Duodenal mucosa (tissue), 2 donors: Measurements from ENCODE around the gene KRT86.

Experiments
- H3K27ac ChIP-seq: one replicate; pipeline ENCODE4 v1.7.0; 2013; ENCODE audit warnings: low read depth, low read length
- H3K27me3 ChIP-seq, 2 donors: one replicate each; pipeline ENCODE4 v1.7.0; 2013; ENCODE audit warnings: low read length in 2 of 2, control low read depth in 1 of 2; ENCODE audit not compliant: insufficient read depth in 2 of 2, control insufficient read depth in 1 of 2
- H3K36me3 ChIP-seq, 2 donors: one replicate each; pipeline ENCODE4 v1.7.0; 2013; ENCODE audit warnings: low read length in 2 of 2, control low read depth in 1 of 2; ENCODE audit not compliant: insufficient read depth in 2 of 2, control insufficient read depth in 1 of 2
- H3K4me1 ChIP-seq, 2 donors: one replicate each; pipeline ENCODE4 v1.7.0; 2013; ENCODE audit warnings: low read length in 2 of 2, control low read depth in 1 of 2; ENCODE audit not compliant: insufficient read depth in 2 of 2, control insufficient read depth in 1 of 2
- H3K4me3 ChIP-seq, 2 donors: one replicate each; pipeline ENCODE4 v1.7.0; 2013; ENCODE audit warnings: low read length in 2 of 2, low read depth in 1 of 2
- H3K9ac ChIP-seq, 2 donors: one replicate each; pipeline ENCODE4 v1.7.0; 2013; ENCODE audit warnings: low read length in 2 of 2, low read depth in 1 of 2
- H3K9me3 ChIP-seq, 2 donors: one replicate each; pipeline ENCODE4 v1.7.0; 2013; ENCODE audit warnings: low read length in 2 of 2, control low read depth in 1 of 2; ENCODE audit not compliant: control insufficient read depth in 1 of 2

Gene KRT86

DNA sequence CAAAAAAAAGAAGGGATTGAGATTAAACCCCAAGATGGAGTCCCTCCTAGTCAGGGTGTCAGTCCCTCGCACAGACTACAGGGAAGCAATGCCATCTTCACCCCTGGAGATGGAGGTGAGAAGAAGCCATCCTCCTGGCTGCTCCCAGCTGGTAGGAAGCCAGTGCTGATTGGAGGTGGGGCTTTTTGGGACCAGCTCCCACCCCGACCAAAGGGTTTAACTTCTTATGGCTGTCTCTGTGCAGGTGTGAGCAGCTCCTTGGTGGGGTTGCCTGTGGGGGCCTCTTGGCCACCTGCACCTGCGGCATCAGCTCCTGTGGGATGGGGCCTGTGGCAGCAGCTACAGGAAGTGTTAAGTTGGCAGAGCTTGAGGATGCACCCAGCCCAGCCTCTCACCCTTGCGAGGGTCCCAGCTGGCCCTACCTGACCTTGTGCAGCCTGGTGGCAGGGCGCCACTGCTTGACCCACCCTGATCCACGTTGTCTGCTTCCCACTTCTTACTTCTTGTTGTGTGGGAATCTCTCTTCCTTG is 3.8 kb upstream of the KRT86 start:
- H3K9ac ChIP-seq = no peak overlapping the region
- H3K4me1 ChIP-seq = no peaks in the 10 kb centered on the region
- no peaks in the 10 kb centered on the region for H3K27me3 ChIP-seq
- H3K4me3 ChIP-seq = no peak overlapping the region
- H3K9me3 ChIP-seq = no peaks in the 10 kb centered on the region
- no peak overlapping the region for H3K27ac ChIP-seq
- no peaks in the 10 kb centered on the region for H3K36me3 ChIP-seq

DNA sequence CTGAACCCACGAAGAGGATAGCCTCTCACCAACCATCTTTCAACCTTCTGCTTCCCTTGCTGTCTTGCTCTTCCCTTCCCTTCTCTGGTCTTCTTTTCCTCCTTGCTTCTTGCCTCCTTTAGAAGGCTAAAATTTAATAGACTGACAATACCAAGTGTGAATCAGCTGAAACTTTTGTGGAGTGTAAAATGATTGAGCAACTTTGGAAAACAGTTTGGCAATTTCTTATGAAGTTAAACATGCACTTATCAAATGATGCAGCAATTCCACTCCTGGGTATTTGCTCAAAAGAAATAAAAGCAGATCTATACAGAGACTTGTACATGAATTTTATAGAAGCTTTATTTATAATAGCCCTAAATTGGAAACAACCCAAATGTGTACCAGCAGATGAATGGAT is 3.3 kb upstream of the KRT86 start:
- no peak overlapping the region for H3K27ac ChIP-seq
- H3K4me1 ChIP-seq = no peaks in the 10 kb centered on the region
- H3K27me3 ChIP-seq = no peaks in the 10 kb centered on the region
- no peak overlapping the region for H3K4me3 ChIP-seq
- no peaks in the 10 kb centered on the region for H3K9me3 ChIP-seq
- H3K9ac ChIP-seq = no peak overlapping the region
- no peaks in the 10 kb centered on the region for H3K36me3 ChIP-seq

DNA sequence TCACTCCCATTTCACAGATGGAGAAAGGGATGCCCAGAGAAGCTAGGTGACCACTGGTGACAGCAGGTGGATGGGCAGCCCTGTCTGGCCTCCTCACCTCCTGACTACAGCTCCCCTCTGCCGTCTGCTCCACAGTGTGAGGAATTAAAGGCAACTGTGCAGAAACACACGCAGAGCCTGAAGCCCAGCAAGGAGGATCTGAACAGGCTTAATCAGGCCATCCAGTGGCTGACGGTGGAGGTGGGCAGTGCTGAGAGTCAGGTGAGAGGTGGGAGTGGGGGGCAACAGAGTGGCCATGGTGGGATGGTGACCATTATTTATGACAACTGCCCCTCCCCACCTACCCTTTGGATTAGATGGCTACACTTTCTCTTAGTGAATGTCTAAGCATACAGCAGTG is 1.2 kb downstream of the KRT86 start:
- H3K27me3 ChIP-seq = peaks cover 0 to 6% of the 10 kb centered on the region in 2 donors
- H3K4me1 ChIP-seq = peaks cover 11 to 20% of the 10 kb centered on the region in 2 donors
- H3K27ac ChIP-seq = no peak overlapping the region
- H3K4me3 ChIP-seq = no peak overlapping the region
- H3K9ac ChIP-seq = no peak overlapping the region
- no peaks in the 10 kb centered on the region for H3K9me3 ChIP-seq
- no peaks in the 10 kb centered on the region for H3K36me3 ChIP-seq

DNA sequence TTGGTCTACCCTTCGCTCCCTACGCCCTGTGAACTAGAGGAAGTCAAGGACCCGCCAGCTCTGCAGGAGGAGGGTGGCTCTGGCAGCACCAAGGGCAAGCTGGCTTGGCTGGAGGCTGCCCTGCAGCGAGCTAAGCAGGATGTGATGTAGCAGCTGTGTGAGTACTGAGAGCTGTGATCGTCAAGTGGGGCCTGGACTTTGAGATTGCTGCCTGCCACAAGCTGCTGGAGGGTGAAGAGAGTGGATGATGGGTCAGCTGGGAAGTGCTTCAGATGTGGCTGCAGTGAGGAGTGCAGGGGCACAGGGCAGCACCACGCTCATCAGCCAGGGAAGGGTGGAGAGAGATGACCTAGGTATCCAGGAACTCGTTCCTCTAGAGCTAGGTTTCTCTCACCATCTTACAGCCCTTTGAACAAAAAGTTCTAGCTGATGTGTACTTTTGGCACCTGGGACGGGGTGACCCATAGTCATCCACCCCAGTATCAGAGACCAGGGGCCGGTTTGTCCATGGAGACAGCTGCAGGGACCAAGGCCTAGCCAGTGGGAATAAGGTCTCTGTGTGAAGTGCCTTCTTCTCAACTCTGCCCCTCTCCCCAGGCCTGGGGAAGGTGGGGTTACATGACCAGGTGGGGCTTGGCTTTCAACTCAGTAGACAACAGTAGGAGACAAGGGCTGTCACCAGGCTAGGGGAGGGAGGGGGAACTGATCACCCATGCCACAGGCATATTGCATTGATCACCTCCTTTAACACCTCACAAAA is 3.2 kb downstream of the KRT86 start:
- Histone ChIP-seq H3K4me3 (no peak overlapping the region), H3K27ac (no peak overlapping the region), H3K4me1 (peaks cover 11 to 23% of the 10 kb centered on the region in 2 donors), H3K9me3 (no peaks in the 10 kb centered on the region), H3K36me3 (no peaks in the 10 kb centered on the region), H3K9ac (no peak overlapping the region), H3K27me3 (peaks cover 0 to 6% of the 10 kb centered on the region in 2 donors)

DNA sequence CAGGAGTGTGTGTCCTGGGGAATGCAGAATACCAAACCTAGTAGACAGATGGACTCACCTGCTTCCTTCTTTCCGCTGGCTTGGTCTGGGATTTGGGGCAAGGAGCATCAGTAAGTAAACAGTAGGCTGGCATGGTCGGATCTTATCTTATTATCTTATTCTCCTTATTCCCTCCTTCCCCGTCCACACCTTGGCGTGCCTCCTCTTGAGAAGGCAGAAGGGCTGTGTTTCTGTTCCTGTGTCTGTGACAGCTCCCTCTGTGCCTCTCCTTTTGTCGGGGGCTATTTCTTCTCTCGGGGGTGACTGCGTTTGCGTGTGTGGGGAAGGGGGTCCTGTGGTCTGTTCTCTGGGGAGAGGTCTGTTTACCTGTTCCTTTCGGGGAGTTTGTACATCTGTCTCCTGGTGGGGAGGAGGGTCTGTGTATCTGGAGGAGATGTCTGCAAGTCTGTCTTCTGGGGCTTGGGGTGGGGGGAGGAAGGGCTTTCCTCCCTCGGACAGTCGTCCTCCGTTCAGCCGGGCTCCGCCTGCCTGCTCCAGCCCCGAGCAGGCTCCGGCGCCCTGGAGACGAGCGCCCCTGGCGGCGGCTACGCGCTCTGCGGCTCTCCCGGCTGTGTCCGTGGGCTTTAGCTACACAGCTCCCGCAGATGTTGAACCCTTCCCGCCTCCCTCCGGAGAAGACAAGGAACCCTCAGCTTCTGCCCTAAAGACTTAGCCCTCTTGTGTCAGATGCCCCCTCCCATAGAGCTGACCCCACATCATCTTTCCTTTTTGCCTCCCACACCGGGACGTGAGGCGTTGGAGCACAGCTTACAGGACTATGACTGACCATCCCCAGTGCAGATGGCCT is 4.4 kb downstream of the KRT86 start:
- H3K4me1 ChIP-seq = peaks cover 11 to 23% of the 10 kb centered on the region in 2 donors
- peak overlapping the region in 1 of 2 donors; percentile 37 for H3K9ac ChIP-seq
- no peaks in the 10 kb centered on the region for H3K9me3 ChIP-seq
- no peak overlapping the region for H3K4me3 ChIP-seq
- no peaks in the 10 kb centered on the region for H3K36me3 ChIP-seq
- H3K27me3 ChIP-seq = peaks cover 0 to 6% of the 10 kb centered on the region in 2 donors
- H3K27ac ChIP-seq = no peak overlapping the region

DNA sequence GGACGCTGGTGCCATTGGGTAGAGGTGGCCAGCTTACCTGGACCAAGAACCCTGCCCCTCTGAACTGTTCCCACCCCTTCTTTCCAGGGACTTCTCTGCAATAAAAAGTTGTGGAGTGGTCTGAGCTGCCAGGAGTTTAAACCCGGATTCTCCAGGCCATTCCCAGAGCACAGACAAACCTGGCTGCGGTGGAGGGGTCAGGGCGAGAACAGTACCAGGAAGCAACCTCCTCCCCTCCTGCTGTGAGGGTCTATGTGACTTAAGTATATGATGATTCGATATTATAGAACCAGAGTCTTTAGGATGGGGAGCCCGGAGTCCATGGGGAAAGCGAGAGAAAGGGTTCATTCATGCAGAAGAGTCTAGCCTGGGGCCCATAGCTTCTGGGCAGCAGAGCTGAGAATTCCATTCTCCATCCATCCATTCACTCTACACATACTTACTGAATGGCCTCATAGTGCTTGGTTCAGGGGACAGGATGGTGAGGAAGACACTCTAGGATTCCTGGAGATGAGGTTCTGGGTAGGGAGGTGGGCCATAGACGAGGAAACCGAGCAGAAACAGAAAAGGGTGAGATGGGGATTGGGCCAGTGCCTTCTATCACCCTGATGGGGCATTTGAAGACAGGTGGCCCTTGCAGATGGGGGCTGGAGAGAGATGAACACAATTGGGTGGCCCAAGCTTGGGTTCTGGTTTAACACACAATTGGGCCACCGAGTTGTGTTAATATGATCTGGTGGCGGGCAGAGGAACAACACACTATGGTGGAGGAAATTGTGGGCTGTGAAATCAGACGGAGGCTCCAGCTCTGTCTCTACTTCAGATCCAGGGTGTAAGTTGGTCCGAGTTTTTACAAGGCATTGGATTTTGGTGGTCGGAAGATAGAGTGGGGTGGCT is 5.2 kb downstream of the KRT86 start:
- H3K27ac ChIP-seq = no peak overlapping the region
- H3K36me3 ChIP-seq = no peaks in the 10 kb centered on the region
- no peaks in the 10 kb centered on the region for H3K9me3 ChIP-seq
- H3K27me3 ChIP-seq = peaks cover 0 to 6% of the 10 kb centered on the region in 2 donors
- H3K9ac ChIP-seq = no peak overlapping the region
- no peak overlapping the region for H3K4me3 ChIP-seq
- H3K4me1 ChIP-seq = peaks cover 11 to 23% of the 10 kb centered on the region in 2 donors

DNA sequence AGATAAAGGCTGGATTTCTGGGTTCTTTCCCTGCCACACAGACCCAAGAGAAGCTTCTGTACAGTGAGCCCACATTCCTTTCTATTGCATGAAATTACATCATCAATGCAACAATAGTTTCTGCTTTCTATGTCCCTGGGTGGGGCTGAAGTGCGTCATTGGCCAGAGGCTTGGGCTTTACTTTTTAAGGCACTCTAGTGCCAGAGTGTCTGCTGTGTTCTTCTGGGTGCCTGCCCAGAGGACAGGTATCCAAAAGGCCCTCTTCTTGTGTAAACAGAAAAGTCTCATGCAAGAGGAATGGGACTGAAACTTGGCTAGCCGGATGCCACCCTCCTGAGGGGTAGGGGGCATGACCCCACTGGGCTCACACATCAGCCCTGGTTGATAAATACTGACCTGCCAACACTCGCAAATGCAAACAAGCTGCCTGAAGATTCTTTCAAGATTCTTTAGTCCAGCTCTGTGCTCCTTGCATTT is 5.9 kb downstream of the KRT86 start:
- Histone ChIP-seq H3K4me1 (peaks cover 11 to 23% of the 10 kb centered on the region in 2 donors), H3K9ac (no peak overlapping the region), H3K27ac (peak overlapping the region; percentile 1)

DNA sequence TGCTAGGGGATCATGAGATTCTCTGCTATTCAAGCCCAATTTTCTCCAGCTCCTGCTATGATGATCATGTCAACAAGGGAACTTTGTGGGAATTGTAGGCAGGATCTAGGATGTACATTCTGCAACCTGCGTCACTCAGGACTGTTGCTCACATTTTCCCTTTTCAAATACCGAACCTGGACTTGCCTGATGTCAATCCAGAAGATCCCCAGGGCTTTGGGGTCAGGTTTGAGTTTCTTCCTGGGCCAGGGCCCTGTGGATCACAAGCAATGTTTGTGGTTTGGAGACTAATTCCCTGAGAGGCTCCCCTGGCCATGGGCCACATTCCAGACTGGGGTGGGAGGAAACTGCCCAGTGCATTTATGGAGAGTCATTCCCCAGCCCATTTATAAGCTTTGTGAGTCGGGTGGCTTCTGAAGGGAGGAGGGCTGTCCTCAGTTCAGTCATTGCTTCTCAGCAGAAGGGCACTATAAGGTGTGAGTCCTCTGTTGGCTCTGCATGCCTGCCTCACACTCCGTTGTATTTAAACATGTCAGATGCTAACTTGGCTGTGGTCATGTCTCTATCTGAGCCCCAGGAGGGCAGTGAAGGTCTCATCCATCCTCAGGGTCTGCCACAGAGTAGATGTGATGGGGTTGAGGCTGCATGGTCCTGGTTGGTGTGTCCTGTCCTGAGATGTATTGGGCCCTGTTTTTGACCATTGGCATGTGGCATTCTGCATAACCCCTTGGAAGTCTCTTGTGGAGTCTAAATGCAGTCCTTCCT is 6.5 kb downstream of the KRT86 start:
- Histone ChIP-seq H3K27ac (no peak overlapping the region), H3K9ac (no peak overlapping the region), H3K27me3 (peaks cover 0 to 6% of the 10 kb centered on the region in 2 donors), H3K4me3 (no peak overlapping the region), H3K36me3 (no peaks in the 10 kb centered on the region), H3K9me3 (no peaks in the 10 kb centered on the region), H3K4me1 (peaks cover 11 to 23% of the 10 kb centered on the region in 2 donors)

More for the DNA sequence above, 5.9 kb downstream of the KRT86 start:
- Histone ChIP-seq H3K27me3 (peaks cover 0 to 6% of the 10 kb centered on the region in 2 donors), H3K36me3 (no peaks in the 10 kb centered on the region), H3K9me3 (no peaks in the 10 kb centered on the region), H3K4me3 (no peak overlapping the region)

DNA sequence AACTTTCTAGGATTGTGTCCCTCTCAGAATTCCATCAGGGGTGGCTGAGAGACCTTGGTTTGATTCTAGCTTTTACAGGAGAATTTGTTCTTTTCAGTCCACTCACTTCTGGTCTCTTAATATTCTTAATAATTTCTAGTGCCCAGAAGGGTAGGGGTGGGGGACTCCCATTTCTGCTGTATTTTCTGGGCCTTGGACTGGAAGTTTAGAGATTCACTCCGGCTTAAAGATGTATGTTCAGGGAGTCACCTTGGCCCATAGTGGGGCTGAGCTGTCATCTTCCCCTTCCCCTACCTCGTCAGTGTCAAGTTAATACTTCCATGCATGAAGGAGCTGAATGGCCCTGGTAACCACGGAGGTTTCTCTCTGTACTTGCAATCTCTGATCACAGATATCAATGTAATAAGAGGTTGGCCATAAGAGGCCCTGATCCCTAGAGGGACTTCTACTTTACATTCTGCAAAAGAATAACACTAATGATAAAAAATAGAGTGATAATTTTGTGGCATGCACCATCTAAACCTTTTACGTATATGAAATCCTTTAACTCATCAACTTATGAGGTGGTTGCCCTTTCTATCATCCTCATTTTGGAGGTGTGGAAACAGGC is 10.2 kb downstream of the KRT86 start:
- Histone ChIP-seq H3K27ac (no peak overlapping the region), H3K36me3 (no peaks in the 10 kb centered on the region), H3K4me3 (no peak overlapping the region)

More for the DNA sequence above, 10.2 kb downstream of the KRT86 start:
- H3K9me3 ChIP-seq = no peaks in the 10 kb centered on the region
- peaks cover 0 to 9% of the 10 kb centered on the region in 2 donors for H3K4me1 ChIP-seq
- H3K27me3 ChIP-seq = no peaks in the 10 kb centered on the region
- H3K9ac ChIP-seq = no peak overlapping the region
